GM19324 (cell line): ENCODE results near the gene NPAS3.

Experiments used
- ATAC-seq: cut with Tn5 transposase; IDR thresholded peaks from one replicate; pipeline ENCODE4 v1.9.1; 2021; ENCODE audit warnings: mild to moderate bottlenecking, moderate library complexity; ENCODE audit not compliant: unreplicated experiment, low FRiP score

Gene NPAS3

DNA sequence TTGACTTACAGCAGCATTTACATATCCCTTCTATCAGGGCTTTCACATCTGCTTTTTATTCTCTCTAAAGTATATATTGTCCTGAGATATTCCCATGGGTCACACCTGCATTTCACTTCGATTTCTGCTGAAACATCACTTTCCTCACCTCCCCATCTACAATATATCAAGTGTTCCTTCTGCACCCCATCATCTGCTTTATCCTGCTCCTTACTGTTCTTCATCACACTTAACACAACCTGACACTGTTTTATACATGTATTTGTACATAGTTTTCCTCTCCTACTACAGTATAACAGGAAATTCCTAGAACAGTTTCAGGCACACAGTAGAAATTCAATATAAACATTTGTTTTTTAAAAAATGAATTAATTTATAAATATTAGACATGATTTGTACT lies 809.1 kb downstream of the NPAS3 start:
- no peak for ATAC-seq

DNA sequence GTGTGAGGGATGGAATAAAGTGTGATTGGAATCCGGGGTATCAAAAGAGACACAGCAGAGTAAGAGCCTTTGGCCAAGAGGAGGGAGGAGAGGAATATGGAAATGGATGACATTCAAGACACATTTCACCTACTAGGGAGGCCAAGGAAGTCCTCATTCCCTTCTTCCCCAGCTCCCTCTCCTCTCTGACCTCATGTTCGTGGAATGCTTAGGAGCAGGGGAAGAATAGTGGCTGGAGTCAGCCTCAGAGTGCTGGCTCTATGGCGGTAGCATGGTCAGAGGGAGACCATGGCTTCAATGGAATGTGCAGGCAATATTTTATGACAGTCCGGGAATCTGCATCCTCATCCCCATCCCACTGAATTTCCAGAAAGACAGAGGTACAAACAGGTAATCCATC lies 815.6 kb downstream of the NPAS3 start:
- no peak for ATAC-seq

DNA sequence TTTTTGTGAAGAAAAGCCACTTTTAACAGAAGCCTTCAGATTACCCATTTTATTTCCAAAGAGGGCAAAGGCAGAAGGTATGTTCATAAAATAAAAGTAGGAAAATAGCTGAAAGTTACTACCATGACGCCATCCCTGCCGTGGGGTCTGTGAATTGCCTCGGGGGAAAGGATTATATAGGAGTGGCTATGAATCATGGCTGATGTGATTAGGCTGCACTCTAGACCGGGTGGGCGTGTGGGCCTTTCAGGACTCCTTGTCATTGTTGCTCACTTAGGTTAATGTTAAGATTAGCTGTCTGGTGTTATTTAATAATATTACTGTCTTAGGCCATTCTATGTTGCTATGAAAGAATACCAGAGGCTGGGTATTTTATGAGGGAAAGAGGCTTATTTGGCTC lies 816.7 kb downstream of the NPAS3 start:
- ATAC-seq, result no peak

DNA sequence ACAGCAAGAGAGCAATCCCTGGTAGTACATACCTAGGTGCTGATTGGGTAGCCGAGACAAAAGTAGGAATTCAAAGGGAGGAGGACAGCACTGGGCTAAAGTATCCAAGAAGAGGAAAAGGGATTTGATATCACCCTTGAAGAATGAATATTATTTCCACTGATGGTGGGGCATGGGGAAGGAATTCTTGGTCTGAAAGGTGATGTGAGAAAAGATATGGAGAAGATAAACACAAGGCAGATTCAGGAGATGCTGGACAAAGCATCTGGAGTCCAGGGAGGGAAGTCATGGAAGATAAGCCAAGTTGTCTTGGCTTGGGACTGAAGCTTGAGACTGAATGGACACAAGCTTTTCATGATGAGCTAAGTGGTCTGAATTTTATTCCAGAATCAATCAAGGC lies 818.2 kb downstream of the NPAS3 start:
- ATAC-seq, result no peak

DNA sequence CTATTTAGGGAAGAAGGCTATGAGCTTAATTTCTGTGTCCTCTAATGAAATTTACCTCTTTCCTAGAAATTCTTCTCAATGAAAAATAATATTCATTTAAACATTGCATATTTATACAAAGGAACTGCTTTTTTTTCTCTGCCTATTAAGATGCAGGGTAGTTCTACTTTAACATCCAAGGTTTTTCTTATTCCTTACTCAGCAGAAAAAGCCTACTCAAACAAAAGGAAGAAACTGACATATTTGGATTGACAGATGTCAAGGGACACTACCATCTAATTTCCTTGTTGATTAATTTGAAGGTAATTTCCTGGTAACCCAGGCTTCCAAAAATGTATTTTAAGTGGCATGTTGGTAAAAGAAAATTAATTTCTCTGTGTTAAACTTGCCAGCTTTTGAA lies 819.9 kb downstream of the NPAS3 start:
- ATAC-seq, result no peak

DNA sequence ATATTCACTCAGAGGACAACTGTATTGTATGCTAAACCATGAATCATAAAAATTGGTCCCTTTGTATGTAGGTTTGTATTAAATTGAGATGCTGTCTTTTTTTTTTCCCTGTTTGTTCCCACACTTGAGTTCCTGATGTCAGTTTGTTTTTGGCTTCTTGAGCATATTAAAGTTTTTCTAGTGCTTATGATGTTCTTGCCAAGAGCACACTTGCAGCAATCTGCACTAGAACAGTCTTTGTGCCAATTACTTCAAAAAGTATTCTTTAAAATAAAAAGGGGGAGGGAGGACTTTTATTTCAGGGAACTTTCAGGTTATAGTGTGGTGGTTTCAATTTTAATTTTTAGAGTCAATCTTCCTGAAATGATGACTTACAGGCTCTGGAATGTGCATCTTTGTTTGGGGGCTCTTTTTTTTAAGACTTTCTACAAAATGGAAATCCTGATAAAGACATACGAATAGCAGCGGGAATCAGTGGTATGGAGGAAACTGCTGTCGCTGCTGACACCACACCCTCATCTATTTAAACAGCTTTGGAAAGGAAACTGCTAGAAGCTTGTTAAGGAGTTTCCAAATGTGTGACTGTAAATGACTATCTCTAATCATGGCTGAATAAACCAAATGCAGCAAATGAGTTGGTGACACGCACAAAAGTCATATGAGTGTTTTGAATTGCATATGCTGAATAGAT lies 823.6 kb downstream of the NPAS3 start:
- ATAC-seq, result no peak

DNA sequence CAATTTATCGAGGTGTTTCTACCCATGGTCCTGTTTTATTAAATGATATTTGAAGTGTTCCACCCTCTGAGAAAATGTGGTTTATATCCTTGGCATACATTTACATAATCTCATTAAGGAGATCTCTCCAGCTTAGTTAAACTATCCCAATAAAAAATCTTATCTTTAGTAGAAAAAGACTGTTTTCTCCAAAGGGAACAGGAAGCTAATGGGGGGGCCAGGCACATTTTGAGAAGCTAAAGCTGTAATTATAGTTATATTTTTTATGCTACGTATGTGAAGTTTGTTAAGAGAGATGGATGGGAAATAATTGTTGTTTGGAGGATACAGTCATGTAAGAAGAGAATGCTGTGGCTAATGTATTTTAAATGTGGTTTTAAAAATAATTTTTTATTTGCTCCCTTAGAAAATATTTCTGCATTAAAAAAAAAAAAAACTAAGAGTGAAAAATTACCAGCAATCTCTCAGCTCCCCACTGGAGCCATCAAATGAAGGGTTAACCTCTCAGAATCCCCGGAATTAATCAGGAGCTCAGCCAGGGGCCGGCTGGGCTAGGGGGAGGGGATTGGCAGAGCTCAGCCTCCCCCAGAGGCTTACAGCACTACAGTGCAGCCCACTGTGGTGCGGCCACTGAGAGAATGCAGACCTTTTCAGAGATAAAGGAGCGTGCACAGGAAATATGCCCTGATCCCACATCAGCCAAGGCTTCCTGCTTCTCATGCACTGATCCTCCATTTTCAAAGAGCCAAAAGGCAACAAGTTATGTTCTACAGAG lies 826.4 kb downstream of the NPAS3 start:
- no peak for ATAC-seq

DNA sequence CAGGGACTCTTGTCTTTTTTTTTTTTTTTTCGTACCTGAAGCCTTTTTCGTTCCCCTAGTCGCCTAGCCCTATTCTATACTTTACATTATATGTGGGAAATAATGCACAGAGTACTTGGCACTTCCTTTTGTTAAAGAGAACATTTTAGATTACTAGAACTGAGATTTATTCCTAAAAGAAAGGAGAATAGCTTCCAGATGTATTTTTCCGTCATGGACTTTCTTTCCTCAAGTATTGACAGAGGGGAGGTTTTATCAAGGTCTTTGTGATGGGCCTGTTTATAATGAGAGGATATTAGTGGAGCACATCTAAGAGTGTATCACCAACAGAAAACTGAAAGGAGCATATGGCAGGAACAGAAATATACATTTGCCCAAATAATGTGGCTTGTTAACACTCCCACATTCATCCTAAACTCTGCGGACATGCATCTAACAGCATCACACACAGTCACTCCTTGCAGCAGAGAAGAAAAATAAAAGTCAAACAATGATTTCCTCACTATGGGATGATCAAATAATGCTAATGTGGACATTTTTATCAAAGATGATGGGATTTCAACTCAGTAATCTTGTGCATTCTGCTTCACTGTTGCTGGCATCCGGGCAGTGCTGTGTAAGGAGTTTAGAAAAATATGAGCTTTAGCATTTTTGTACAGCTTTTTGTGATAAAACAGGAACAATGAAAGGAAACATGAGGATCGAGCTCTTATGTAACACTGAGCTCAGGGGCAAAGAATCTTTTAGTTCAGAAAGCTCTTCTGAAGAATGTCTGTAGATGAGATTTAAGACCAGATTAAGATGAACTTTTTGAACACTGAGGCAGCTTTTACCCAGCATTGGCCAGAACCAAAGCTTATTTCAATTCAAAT lies 829.1 kb downstream of the NPAS3 start:
- ATAC-seq, result no peak

DNA sequence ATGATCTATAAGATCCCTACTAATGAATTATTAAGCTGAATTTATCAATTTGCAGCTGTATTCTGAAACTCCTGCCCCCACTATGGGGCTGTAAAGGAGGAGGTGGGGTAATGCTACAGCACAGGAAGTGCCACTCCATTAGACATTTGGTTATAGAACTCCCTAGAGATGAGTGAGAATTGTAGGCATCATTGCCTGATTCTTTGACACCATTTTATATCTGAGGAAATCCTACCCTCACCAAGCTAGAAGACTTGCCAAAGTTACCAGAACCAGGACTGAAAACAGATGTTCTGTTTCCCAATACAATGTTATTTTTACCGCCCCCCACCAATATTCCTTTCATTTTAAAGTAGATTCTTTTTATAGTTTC lies 829.8 kb downstream of the NPAS3 start:
- ATAC-seq, result no peak

DNA sequence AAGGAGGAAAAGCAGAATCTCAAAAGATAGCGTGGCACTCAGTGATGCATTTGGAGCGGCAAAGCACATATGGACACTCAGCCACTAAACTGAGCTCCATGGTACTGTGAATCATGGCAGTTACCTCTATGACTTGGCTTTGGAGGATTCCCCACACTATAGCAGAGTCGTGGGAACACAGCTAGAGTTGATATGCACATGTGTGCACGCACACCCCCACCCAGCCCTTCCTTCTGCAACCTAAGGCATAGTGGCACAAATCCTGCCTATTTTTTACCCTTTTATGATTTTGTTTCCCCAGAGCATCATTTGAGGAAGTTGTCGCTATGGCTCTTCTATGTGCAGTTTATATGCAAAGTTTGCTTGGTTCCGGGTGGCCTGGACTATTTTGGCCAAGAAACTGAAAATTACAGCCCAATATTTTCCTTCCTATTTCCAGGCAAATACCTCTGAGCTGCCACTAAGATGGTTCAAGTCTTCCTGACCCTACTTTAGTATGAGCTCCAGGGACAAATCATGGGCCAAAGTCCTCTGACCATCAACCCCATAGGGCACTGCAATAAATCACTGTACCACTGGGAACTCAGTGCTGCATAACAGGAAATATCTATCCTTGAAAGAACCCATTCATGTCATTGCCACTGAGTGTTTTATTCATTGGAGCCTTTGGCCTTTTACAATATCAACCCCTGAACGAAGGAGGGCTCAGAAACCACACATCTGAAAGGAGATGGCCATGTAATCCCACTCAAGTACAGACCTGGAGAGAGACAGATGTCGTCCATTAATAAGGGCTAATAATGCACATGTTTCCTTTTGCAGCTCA lies 834.7 kb downstream of the NPAS3 start:
- no peak for ATAC-seq

DNA sequence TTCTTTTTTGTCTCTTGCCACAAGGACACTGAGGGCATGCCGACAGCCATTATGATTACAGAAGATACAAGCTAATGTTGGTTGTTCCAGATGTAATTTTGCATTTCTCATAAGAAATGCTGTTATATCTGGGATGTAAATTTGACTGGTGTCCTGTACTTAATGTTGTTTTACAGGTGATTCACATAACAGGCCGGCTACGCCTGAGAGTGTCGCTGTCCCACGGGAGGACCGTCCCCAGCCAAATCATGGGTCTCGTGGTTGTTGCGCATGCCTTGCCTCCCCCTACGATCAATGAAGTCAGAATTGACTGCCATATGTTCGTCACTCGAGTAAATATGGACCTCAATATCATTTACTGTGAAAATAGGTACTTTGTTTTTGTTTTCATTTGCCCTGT lies 835.5 kb downstream of the NPAS3 start:
- ATAC-seq, result no peak

DNA sequence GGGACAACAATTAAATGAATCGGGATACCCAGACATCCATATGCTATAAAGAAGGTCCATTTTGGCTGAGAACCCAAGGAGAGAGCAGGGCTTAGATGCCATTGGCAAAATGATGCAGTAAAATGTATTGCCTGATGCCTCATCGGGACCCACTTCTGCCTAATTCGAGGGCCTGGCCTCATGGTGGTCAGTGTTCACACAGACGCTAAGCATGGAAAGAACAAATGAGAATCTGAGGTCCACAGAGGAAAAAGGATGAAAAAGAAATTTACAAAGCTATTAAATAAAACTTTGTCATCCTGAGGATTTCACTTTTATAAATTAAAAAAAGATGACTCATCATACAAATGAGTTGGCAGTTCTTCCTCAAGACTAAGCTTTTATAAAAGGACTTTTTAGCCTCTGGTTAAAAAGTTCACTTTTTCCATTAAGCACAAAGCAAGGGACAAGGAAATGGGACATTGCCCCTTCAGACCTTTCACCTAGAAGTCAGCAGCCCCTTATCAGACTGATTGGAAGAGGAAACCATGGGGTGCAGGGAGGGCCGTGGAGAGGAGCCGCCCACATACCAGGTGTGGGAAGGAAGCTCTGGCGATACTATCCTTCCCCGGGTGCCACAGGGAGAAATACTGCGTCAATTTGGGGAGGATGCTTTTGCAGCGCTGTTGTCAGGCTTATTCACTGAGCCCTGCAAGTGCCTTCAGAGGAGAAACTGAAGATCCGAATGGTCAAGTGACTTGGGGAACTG lies 836.2 kb downstream of the NPAS3 start:
- no peak for ATAC-seq

DNA sequence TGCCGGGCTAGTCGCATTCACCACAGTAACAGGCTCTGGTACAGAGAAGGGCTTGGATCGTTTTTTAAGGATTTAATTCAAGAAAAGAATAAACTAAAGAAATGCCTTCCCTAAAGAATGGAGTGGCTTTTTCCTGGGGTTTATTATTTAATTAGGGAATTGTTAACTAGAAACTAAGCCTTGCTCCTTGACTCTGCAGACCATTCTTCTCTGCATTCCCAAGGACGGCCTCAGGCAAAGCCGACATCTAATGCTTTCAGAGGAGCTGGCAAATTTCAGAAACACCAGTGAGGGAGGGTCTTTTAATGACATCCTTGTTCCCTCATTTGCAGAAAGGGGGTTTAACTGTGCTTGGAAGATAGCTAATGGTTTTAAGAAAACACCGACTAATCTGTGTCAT lies 838.2 kb downstream of the NPAS3 start:
- ATAC-seq, result no peak

DNA sequence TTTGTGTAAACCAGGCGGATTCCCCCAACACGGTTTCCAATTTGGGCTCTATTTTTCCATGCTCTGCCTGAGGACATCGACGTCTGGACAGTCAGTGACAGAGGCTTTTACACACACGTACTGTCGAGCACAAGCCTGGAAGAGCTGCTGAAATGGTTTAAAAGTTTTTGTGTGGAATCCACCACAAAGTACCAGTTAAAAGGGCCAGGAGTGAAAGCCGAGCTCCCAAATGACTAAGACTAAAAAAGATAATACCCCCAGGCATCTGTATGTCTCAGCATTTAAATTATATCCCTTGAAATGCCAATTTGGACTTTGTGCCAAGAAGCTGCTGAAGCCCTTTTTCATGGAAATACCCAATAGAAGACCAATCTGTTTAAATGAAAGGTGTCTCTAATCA lies 839.0 kb downstream of the NPAS3 start:
- ATAC-seq, result no peak

DNA sequence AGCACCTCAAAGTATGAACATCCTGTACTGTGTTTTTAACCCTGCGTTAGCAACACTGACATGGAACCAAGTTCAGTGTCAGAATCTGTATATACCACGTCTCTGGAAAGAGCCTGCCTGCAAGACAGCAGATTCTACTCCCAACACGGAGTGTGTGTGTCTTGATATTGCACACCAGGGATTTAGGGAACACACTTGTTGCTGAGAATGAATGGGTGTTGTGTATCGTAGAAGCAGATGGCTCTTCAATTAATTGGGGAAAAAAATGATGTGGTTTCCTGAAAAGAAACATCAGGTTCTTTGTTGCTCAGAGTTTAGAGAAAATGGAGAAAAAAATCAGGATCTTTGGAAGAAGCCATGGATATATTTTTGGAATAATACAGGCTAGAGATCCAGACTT lies 841.4 kb downstream of the NPAS3 start:
- no peak for ATAC-seq

DNA sequence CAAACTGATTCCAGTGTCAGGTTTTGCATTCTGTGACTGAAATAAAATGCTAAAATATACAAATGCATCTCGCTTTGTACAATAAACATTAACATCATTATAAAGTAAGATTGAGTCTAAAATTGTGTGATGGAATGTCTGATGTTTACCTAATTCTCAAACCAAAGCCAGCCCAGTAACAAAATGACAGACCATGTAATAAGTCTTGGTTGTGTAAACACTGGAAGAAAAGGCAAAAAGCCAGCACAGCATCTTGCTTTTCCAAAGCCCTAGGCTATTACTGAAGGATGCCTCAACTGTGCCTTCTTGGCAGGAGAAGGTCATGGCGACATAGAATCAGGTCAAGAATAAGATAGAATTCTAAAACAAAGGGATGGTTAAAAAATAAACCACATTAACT lies 842.6 kb downstream of the NPAS3 start:
- no peak for ATAC-seq

DNA sequence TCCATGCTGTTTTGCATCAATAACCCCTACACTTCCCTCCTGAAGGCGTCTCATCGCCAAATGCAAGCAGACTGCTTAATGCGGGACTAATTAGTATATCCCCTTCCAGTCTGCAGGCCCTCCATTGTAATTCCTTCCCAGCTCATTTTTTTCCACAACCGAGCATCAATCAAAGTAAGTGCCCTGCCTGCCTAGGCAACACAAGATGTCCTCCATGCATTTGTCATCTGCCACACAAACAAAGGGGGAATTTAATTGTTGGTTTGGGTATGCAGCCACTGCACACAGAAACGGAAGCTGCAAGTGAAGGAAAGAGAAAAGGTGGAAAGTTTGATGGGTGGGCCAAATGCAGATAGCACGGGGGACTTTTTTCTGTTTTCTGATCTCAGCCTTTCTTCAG lies 844.2 kb downstream of the NPAS3 start:
- ATAC-seq, result no peak

DNA sequence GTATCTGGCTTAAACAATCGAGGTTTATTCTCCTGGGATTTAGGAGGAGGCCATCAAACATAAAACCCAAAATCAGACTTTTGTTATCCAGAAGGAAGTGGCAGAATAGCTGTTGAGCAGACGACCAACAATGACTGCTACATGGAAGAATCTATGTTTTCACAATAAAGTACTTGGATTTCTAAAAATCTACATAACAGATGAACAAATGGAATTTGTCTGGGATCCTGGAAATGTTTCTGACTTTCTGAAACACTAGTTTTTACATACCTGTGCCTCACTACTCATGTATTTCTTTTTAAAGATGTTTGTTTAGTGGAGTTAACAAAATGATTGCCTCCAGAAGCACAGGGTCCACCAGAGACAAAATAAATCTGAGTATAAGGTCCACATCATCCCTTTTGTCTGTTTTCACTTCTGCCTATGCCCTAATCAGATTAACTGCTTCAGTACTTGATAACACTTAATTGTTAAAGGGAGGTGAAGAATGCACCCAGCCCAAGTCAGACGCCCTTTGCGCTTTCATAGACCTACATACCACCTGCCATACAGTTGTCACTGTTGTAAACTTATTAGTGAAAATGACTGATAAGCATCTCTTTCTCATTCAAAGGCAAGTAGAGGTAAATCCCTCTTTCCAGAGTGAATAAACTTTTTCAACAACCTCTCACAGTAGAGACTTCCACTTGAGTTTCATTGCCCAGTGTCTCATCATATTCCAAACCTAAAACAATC lies 847.6 kb downstream of the NPAS3 start:
- ATAC-seq, result no peak

DNA sequence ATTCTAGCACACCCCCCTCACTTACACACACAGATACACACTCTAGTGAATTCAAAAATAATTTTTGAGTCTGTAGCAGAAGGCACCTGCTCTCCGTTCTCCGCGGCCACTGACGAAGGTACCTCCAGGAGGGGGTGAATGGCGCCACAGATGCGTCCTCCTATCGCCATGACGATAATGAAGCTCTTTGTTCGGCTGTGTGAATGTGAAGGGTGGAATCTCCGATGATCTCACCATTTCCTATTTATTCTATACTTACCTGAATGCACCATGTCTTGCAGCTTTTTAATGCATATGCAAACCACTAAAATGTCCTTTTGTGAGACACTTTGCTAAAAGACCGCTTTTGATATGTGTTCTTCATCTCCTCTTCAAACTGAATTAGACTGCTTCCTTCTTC lies 849.5 kb downstream of the NPAS3 start:
- ATAC-seq, result no peak
